ENCODE measurements around the gene CAPN15.

DNA sequence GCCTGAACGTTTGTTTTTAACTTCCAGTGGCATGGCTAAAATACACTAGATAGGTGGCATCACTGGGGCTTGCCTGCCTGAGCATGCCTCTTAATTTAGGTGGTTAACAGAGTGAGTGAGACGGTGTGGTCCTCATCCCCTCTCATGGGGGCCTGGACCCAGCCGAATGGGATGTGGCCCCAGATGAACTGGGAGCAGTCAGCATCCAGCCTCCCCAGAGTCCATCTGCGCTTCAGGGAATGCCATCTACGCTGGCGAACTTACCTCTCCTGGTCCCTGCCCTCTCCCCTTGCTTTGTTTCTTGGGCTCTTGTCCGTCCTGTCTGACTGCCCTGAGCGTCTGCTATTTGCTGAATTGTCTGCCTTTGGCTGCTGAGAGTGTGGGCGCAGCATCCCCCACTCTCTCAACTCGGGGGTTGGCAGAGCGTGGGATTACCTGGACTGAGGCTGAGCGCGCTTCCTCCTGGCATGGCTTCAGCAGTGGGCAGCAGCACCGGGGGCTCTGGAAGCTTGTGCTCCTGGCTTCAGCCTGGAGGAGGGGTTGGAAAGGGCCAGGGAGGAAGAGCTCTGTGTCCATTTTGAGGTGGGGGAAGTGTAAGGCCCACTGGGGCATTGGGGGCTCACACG is 64.5 kb downstream of the CAPN15 start:
- TF ChIP-seq POLR2A (IDR thresholded peaks at IDR 0.05), result no peak
- TF ChIP-seq, protein P1, sequence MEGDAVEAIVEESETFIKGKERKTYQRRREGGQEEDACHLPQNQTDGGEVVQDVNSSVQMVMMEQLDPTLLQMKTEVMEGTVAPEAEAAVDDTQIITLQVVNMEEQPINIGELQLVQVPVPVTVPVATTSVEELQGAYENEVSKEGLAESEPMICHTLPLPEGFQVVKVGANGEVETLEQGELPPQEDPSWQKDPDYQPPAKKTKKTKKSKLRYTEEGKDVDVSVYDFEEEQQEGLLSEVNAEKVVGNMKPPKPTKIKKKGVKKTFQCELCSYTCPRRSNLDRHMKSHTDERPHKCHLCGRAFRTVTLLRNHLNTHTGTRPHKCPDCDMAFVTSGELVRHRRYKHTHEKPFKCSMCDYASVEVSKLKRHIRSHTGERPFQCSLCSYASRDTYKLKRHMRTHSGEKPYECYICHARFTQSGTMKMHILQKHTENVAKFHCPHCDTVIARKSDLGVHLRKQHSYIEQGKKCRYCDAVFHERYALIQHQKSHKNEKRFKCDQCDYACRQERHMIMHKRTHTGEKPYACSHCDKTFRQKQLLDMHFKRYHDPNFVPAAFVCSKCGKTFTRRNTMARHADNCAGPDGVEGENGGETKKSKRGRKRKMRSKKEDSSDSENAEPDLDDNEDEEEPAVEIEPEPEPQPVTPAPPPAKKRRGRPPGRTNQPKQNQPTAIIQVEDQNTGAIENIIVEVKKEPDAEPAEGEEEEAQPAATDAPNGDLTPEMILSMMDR (IDR thresholded peaks at IDR 0.05), result no peak

All from heart left ventricle (tissue), 13 donors.